Measurements from ENCODE around the gene MARCHF10. TPM values are rescaled to one million over a fixed set of nuclear protein-coding genes. Genes with fewer than 3 reads are reported as not detected.

The MARCHF10 gene
- total and polyA plus RNA-seq, 4 donors, result not detected

DNA sequence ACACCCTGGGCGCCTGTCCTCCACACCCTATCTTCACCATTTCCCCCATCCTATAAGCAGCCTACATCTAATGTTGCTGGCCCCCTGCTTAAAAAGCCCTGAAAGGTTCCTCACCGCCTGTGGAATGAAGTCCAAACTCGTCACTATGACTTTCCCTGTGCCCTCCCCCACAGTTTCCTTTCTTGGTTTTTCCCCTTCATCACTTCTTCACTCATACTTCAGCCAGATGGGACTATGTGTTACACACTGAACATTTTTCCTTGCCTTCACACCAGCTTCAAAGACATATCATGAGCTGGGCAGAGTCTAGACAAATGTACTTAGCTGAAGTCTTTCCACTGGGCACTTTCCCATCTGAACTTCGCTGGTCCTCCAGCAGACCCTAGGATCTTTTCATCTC is 1.5 kb upstream of the MARCHF10 start:
- ATAC-seq (ENCODE audit: low FRiP score) (no peak), DNase-seq (no peak)
- intact Hi-C loops (cut with DNase I), result no loop called here
- no peaks in the 10 kb centered on the region for H3K4me1 ChIP-seq (ENCODE audit: control insufficient read depth in 1 of 2, insufficient read depth in 2 of 2, low read length in 2 of 2)
- no peak overlapping the region for H3K4me3 ChIP-seq (ENCODE audit: low read length in 2 of 2)
- 81 to 83% methylated on average over 4 of the region's 4 CpGs for WGBS, 2 donors
- no peak overlapping the region for H3K27ac ChIP-seq (ENCODE audit: low read depth in 1 of 2, low read length in 2 of 2)
- H3K36me3 ChIP-seq (ENCODE audit: control insufficient read depth in 1 of 2, insufficient read depth in 2 of 2, low read length in 1 of 2), result no peaks in the 10 kb centered on the region
- H3K27me3 ChIP-seq (ENCODE audit: control insufficient read depth in 1 of 2, insufficient read depth in 2 of 2, low read length in 1 of 2), result peaks cover 0 to 1% of the 10 kb centered on the region in 2 donors
- no peaks in the 10 kb centered on the region for H3K9me3 ChIP-seq (ENCODE audit: control insufficient read depth, low read length)

DNA sequence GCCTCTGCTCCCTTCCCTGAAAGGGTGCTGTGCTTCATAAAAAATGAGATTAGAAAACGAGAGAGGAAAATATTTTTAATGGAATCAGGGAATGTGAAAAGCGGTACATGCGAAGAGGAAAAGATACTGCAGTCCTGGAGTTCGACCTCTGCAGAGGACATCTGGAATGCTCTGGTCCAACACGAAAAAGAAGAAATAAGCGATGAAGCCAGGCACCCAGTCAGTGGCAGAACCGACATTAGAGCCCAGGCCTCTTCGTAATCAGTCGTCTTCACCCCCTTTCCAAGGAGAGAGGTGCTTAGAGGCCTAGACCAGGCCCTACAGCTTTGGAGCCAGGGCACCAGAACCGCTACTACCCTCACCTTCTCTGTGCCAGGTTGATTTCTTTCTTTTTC is 459 bp upstream of the MARCHF10 start:
- ATAC-seq (ENCODE audit: low FRiP score) (no peak), DNase-seq (no peak)
- Histone ChIP-seq H3K27ac (ENCODE audit: low read depth in 1 of 2, low read length in 2 of 2) (no peak overlapping the region), H3K27me3 (ENCODE audit: control insufficient read depth in 1 of 2, insufficient read depth in 2 of 2, low read length in 1 of 2) (peaks cover 0 to 3% of the 10 kb centered on the region in 2 donors), H3K36me3 (ENCODE audit: control insufficient read depth in 1 of 2, insufficient read depth in 2 of 2, low read length in 1 of 2) (no peaks in the 10 kb centered on the region), H3K9me3 (ENCODE audit: control insufficient read depth, low read length) (no peaks in the 10 kb centered on the region), H3K4me3 (ENCODE audit: low read length in 2 of 2) (peak overlapping the region in 1 of 2 donors; percentile 33), H3K4me1 (ENCODE audit: control insufficient read depth in 1 of 2, insufficient read depth in 2 of 2, low read length in 2 of 2) (no peaks in the 10 kb centered on the region)
- intact Hi-C loops (cut with DNase I), result no loop called here
- 32 to 36% methylated on average over 10 of the region's 10 CpGs for WGBS, 2 donors

DNA sequence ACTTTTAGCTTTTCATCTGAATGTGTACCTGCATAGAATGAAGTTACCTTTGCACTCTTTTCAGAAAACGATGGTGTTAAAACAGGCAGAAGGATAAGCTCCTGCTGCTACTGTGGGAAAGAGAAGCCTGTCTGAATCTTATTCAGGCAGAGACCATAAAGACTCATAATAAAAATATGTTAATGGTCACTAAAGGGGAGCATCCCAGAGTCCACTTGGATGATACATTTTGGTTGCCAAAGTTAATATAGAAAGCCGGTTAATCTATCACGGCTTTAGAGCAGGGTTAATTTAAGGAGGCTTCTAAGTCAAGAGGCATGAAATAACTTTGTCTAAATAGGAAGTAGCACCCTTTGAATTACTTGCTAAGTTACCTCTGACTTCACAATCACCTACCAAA is 2.9 kb downstream of the MARCHF10 start:
- 81 to 84% methylated on average over 3 of the region's 3 CpGs for WGBS, 2 donors
- Histone ChIP-seq H3K27me3 (ENCODE audit: control insufficient read depth in 1 of 2, insufficient read depth in 2 of 2, low read length in 1 of 2) (peaks cover 0 to 2% of the 10 kb centered on the region in 2 donors), H3K4me1 (ENCODE audit: control insufficient read depth in 1 of 2, insufficient read depth in 2 of 2, low read length in 2 of 2) (no peaks in the 10 kb centered on the region), H3K9me3 (ENCODE audit: control insufficient read depth, low read length) (no peaks in the 10 kb centered on the region), H3K36me3 (ENCODE audit: control insufficient read depth in 1 of 2, insufficient read depth in 2 of 2, low read length in 1 of 2) (no peaks in the 10 kb centered on the region), H3K4me3 (ENCODE audit: low read length in 2 of 2) (no peak overlapping the region), H3K27ac (ENCODE audit: low read depth in 1 of 2, low read length in 2 of 2) (no peak overlapping the region)
- DNase-seq (no peak), ATAC-seq (ENCODE audit: low FRiP score) (no peak)
- intact Hi-C loops (cut with DNase I), result no loop called here

DNA sequence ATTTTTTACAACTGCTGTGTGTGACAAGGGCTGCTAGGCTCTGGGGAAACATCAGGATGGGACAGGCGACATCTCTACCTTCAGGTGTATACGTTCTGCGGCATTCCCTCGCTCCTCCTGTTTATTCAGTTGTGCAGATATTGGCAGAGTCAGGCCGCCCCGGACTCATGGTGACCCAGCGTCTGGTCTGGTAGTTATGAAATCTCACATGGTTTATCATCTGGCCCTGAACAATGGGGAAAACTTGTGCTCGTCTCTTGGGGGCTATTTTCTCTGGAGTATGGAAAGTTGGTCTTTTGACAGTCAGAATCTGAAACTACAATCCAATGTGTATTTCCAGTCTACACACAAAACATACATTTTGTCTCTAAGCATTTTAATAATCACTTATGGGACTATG is 3.3 kb downstream of the MARCHF10 start:
- WGBS, 2 donors, result 68 to 72% methylated on average over 8 of the region's 8 CpGs
- peaks cover 0 to 2% of the 10 kb centered on the region in 2 donors for H3K27me3 ChIP-seq (ENCODE audit: control insufficient read depth in 1 of 2, insufficient read depth in 2 of 2, low read length in 1 of 2)

DNA sequence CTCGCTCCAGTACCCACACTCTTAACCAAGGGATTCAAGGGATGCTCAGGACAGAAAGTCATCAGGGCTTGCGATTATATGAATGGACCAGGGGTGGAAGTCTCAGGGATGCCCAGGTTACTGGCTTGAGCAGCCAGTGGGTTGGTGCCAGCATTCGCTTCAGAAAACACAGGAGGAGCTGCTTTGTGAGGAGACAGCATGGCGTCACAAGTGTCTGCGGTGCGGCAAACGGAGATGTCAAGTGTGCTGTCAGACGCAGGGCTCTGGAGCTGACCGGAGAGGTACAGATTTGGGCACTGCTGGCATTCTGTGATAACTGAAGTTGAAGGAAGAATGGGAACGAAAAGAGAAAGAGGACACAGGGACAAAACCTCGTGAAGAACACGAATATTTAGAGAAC is 4.1 kb downstream of the MARCHF10 start:
- 96 to 97% methylated on average over 12 of the region's 12 CpGs for WGBS, 2 donors
- Histone ChIP-seq H3K4me3 (ENCODE audit: low read length in 2 of 2) (no peak overlapping the region), H3K9me3 (ENCODE audit: control insufficient read depth, low read length) (no peaks in the 10 kb centered on the region), H3K36me3 (ENCODE audit: control insufficient read depth in 1 of 2, insufficient read depth in 2 of 2, low read length in 1 of 2) (no peaks in the 10 kb centered on the region), H3K27me3 (ENCODE audit: control insufficient read depth in 1 of 2, insufficient read depth in 2 of 2, low read length in 1 of 2) (peaks cover 0 to 2% of the 10 kb centered on the region in 2 donors), H3K27ac (ENCODE audit: low read depth in 1 of 2, low read length in 2 of 2) (no peak overlapping the region), H3K4me1 (ENCODE audit: control insufficient read depth in 1 of 2, insufficient read depth in 2 of 2, low read length in 2 of 2) (no peaks in the 10 kb centered on the region)
- ATAC-seq (ENCODE audit: low FRiP score), result no peak
- intact Hi-C loops (cut with DNase I), result no loop called here
- DNase-seq, result no peak

More for the DNA sequence above, 3.3 kb downstream of the MARCHF10 start:
- H3K4me3 ChIP-seq (ENCODE audit: low read length in 2 of 2), result no peak overlapping the region
- no peak for DNase-seq
- H3K9me3 ChIP-seq (ENCODE audit: control insufficient read depth, low read length), result no peaks in the 10 kb centered on the region
- intact Hi-C loops (cut with DNase I), result no loop called here
- no peak overlapping the region for H3K27ac ChIP-seq (ENCODE audit: low read depth in 1 of 2, low read length in 2 of 2)
- no peaks in the 10 kb centered on the region for H3K4me1 ChIP-seq (ENCODE audit: control insufficient read depth in 1 of 2, insufficient read depth in 2 of 2, low read length in 2 of 2)
- no peak for ATAC-seq (ENCODE audit: low FRiP score)
- H3K36me3 ChIP-seq (ENCODE audit: control insufficient read depth in 1 of 2, insufficient read depth in 2 of 2, low read length in 1 of 2), result no peaks in the 10 kb centered on the region

DNA sequence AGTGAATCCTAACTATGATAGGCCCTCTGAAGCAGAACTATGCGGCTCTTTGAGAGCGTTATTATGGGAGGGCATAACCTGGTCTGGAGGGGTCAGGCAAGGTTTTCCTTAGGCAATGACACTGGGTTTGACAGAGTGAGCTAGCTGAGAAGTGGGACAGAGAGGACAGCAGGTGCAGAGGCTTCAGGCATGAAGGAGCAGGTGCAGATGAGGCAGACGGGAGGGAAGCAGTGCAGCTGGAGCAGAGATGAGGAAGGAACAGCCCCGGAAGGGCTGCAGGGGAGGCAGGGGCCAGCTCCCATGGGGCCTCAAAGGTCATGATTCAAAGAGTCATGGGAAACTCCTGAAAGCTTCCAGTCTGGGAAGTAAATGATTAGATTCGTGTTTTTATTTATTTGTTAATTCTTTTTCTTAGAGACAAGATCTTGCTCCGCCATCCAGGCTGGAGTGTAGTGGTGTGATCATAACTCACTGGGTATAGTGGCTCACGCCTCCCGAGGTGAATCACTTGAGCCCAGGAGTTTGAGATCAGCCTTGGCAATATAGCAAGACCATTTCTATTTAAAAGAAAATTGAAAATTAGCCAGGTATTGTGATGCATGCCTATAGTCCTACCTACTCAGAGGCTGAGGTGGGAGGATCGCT is 5.4 kb downstream of the MARCHF10 start:
- no peak for DNase-seq
- H3K4me3 ChIP-seq (ENCODE audit: low read length in 2 of 2), result no peak overlapping the region
- 89% methylated on average over 9 of the region's 9 CpGs for WGBS, 2 donors
- intact Hi-C loops (cut with DNase I), result no loop called here
- no peaks in the 10 kb centered on the region for H3K36me3 ChIP-seq (ENCODE audit: control insufficient read depth in 1 of 2, insufficient read depth in 2 of 2, low read length in 1 of 2)
- H3K27ac ChIP-seq (ENCODE audit: low read depth in 1 of 2, low read length in 2 of 2), result no peak overlapping the region
- no peaks in the 10 kb centered on the region for H3K9me3 ChIP-seq (ENCODE audit: control insufficient read depth, low read length)
- H3K4me1 ChIP-seq (ENCODE audit: control insufficient read depth in 1 of 2, insufficient read depth in 2 of 2, low read length in 2 of 2), result no peaks in the 10 kb centered on the region
- ATAC-seq (ENCODE audit: low FRiP score), result no peak
- peaks cover 0 to 2% of the 10 kb centered on the region in 2 donors for H3K27me3 ChIP-seq (ENCODE audit: control insufficient read depth in 1 of 2, insufficient read depth in 2 of 2, low read length in 1 of 2)

DNA sequence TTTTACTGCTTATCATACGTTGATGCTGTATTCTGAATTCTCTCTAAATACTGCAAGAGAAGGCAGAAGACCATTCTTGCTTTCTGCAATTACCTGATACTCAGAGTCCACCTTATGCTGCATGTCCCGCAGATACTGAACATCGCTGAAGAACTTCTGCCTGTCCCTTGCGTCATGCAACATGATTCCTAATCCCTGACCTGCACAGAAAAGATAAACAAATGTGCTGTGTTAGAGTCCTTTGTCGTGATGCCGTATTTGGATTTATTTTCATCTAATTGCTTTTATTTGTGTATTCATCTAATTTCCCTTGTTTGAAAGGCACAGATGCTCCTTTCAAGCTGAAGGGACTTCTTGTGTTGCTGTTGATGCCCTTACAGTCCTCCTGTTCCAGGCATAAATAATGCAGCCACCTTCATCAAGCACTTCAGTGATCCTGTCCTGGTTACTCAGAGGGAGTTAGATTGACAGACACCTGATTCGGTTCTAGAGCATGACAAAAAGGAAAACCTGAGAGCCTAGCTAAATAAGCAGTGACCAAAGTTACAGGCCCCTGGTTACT is 6.5 kb downstream of the MARCHF10 start:
- DNase-seq, result no peak
- intact Hi-C loops (cut with DNase I), result no loop called here
- WGBS, 2 donors, result 94 to 95% methylated on average over 7 of the region's 7 CpGs
- Histone ChIP-seq H3K4me3 (ENCODE audit: low read length in 2 of 2) (no peak overlapping the region), H3K9me3 (ENCODE audit: control insufficient read depth, low read length) (no peaks in the 10 kb centered on the region), H3K27me3 (ENCODE audit: control insufficient read depth in 1 of 2, insufficient read depth in 2 of 2, low read length in 1 of 2) (peaks cover 0 to 2% of the 10 kb centered on the region in 2 donors), H3K4me1 (ENCODE audit: control insufficient read depth in 1 of 2, insufficient read depth in 2 of 2, low read length in 2 of 2) (no peaks in the 10 kb centered on the region), H3K27ac (ENCODE audit: low read depth in 1 of 2, low read length in 2 of 2) (no peak overlapping the region), H3K36me3 (ENCODE audit: control insufficient read depth in 1 of 2, insufficient read depth in 2 of 2, low read length in 1 of 2) (no peaks in the 10 kb centered on the region)
- ATAC-seq (ENCODE audit: low FRiP score), result no peak

DNA sequence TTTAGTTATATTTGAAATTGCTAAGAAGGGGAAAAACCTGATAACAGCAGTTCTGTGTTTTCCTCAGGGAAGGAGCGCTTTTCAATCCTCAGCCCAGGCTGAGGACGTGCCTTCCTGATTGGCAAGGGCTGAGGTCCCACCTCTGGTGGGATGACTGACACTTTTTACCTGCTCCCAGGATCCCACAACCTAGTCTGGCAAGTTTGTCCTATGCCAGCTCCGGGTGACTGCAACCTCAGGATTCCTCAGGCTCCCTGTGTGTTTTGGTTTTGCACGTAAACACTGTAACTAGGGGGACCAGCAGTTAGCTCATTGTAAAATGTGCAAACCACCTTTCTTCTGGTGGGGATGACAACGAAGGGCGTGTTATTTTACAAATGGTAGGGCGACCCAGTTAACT is 7.5 kb downstream of the MARCHF10 start:
- ATAC-seq (ENCODE audit: low FRiP score) (no peak), DNase-seq (no peak)
- 39 to 42% methylated on average over 7 of the region's 7 CpGs for whole genome bisulfite sequencing, 2 donors
- Histone ChIP-seq H3K9me3 (ENCODE audit: control insufficient read depth, low read length) (no peaks in the 10 kb centered on the region), H3K36me3 (ENCODE audit: control insufficient read depth in 1 of 2, insufficient read depth in 2 of 2, low read length in 1 of 2) (no peaks in the 10 kb centered on the region), H3K4me1 (ENCODE audit: control insufficient read depth in 1 of 2, insufficient read depth in 2 of 2, low read length in 2 of 2) (no peaks in the 10 kb centered on the region), H3K27me3 (ENCODE audit: control insufficient read depth in 1 of 2, insufficient read depth in 2 of 2, low read length in 1 of 2) (peaks cover 0 to 2% of the 10 kb centered on the region in 2 donors), H3K27ac (ENCODE audit: low read depth in 1 of 2, low read length in 2 of 2) (no peak overlapping the region), H3K4me3 (ENCODE audit: low read length in 2 of 2) (no peak overlapping the region)
- intact Hi-C loops (cut with DNase I), result no loop called here

DNA sequence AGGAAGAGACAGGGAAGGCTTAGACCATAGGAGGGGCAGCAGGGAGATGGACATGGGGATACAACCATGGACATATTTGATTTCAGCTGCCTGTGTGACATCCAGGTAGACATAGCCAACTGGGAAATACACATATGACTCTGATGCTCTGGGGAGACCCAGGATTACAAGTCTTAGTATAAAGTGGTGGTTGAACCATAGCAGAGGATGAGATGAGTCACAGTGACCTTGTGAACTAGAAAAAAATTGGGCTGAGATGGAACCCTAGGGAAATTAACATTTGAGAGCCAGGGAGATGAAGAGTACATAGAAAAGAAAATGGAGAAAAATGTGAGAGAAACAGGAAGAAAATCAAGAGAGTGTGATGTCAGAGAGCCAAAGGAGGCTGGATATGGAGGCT is 10.2 kb downstream of the MARCHF10 start:
- H3K4me3 ChIP-seq (ENCODE audit: low read length in 2 of 2), result no peak overlapping the region
- H3K4me1 ChIP-seq (ENCODE audit: control insufficient read depth in 1 of 2, insufficient read depth in 2 of 2, low read length in 2 of 2), result no peaks in the 10 kb centered on the region
- no peak overlapping the region for H3K27ac ChIP-seq (ENCODE audit: low read depth in 1 of 2, low read length in 2 of 2)
- no peaks in the 10 kb centered on the region for H3K36me3 ChIP-seq (ENCODE audit: control insufficient read depth in 1 of 2, insufficient read depth in 2 of 2, low read length in 1 of 2)
- DNase-seq (no peak), ATAC-seq (ENCODE audit: low FRiP score) (no peak)
- no peaks in the 10 kb centered on the region for H3K27me3 ChIP-seq (ENCODE audit: control insufficient read depth in 1 of 2, insufficient read depth in 2 of 2, low read length in 1 of 2)
- intact Hi-C loops (cut with DNase I), result no loop called here
- H3K9me3 ChIP-seq (ENCODE audit: control insufficient read depth, low read length), result no peaks in the 10 kb centered on the region

Data from aorta (tissue), 5 donors.